GM12878 (cell line): ENCODE measurements around the gene FAIM.

Experiments used
- BMI1 ChIP-seq: fragments of 450-650 bp; IDR thresholded peaks from 2 replicates; pipeline ENCODE4 v1.6.1; 2016; ENCODE audit warnings: mild to moderate bottlenecking, moderate library complexity, borderline replicate concordance
- RAD21 ChIP-seq: IDR thresholded peaks from 2 replicates; pipeline ENCODE4 v1.6.1; 2011; ENCODE audit warnings: mild to moderate bottlenecking, low read depth, low read length, moderate library complexity; ENCODE audit not compliant: insufficient read depth
- ZNF24 ChIP-seq: fragments of 450-650 bp; IDR thresholded peaks from 2 replicates; pipeline ENCODE4 v1.6.1; 2017; ENCODE audit warnings: antibody characterized with exemption, mild to moderate bottlenecking
- TF ChIP-seq, protein P1 (sequence below): IDR thresholded peaks from 2 replicates; pipeline ENCODE4 v1.6.1; 2012; ENCODE audit warnings: low read depth, low read length, improper control_type of control experiment

- TF ChIP-seq BMI1 (no peak), RAD21 (no peak), ZNF24 (no peak)
- TF ChIP-seq, protein P1, sequence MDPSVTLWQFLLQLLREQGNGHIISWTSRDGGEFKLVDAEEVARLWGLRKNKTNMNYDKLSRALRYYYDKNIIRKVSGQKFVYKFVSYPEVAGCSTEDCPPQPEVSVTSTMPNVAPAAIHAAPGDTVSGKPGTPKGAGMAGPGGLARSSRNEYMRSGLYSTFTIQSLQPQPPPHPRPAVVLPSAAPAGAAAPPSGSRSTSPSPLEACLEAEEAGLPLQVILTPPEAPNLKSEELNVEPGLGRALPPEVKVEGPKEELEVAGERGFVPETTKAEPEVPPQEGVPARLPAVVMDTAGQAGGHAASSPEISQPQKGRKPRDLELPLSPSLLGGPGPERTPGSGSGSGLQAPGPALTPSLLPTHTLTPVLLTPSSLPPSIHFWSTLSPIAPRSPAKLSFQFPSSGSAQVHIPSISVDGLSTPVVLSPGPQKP, result no peak
These were observed 70.4 kb downstream of the FAIM start for GRCh38 chr3:138678874-138679392.
